Cardiac fibroblast (primary cell): Measurements from ENCODE around the gene ANO10.
A peak's percentile ranks its signal among the peaks of the same experiment; 100 is the strongest.

Experiments
- DNase-seq, 2 donors: peaks; one replicate each; pipeline versions ENCODE4 v3.0.0 to v3.0.0-alpha.2; 2010; ENCODE audit warnings: low read depth in 2 of 2
- H3K4me3 ChIP-seq, 2 donors: replicated peaks in 1 of 2; 1 replicate in 1 of 2; 2 replicates in 1 of 2; pipeline ENCODE4 v1.5.1; 2011; ENCODE audit warnings: low read depth in 2 of 2, low read length in 2 of 2, mild to moderate bottlenecking in 2 of 2, moderate library complexity in 1 of 2
- CTCF ChIP-seq: IDR thresholded peaks from one replicate; pipeline ENCODE4 v1.5.1; 2011; ENCODE audit warnings: low read depth, mild to moderate bottlenecking, low read length, inconsistent platforms

ANO10 gene

GRCh38 chr3:43638594-43639447 lies 17.0 kb upstream of the ANO10 start:
- no peak for TF ChIP-seq CTCF
- DNase-seq, result peak in 1 of 2 donors; percentile 25
- no peak overlapping the region for H3K4me3 ChIP-seq

GRCh38 chr3:43637702-43638101 lies 15.9 kb upstream of the ANO10 start:
- DNase-seq, result no peak
- H3K4me3 ChIP-seq, result no peak overlapping the region
- TF ChIP-seq CTCF, result no peak

DNA sequence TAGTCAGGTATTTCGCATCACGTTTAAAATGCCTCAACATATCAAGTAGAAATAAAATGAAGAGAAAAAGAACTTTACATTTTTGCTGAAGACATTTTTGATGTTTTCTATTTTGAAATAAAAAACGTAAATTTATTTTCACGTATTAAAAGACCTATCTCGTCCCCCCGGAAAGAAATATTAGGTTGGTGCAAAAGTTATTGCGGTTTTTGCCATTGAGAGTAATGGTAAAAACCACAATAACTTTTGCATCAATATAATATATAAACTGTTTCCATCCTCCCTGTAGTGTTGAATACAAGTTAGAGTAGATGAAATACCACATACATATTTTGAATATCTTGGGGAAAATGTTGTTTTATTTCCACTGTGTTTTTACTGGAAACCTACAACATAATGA lies 11.2 kb upstream of the ANO10 start:
- no peak overlapping the region for H3K4me3 ChIP-seq
- no peak for DNase-seq
- no peak for TF ChIP-seq CTCF

GRCh38 chr3:43632269-43632733 lies 10.5 kb upstream of the ANO10 start:
- TF ChIP-seq CTCF, result peak; percentile 31

GRCh38 chr3:43629741-43630140 lies 7.9 kb upstream of the ANO10 start:
- no peak for DNase-seq
- H3K4me3 ChIP-seq, result no peak overlapping the region
- no peak for TF ChIP-seq CTCF

More at GRCh38 chr3:43632269-43632733, 10.5 kb upstream of the ANO10 start:
- DNase-seq, result peak; percentile 28 to 93
- no peak overlapping the region for H3K4me3 ChIP-seq

DNA sequence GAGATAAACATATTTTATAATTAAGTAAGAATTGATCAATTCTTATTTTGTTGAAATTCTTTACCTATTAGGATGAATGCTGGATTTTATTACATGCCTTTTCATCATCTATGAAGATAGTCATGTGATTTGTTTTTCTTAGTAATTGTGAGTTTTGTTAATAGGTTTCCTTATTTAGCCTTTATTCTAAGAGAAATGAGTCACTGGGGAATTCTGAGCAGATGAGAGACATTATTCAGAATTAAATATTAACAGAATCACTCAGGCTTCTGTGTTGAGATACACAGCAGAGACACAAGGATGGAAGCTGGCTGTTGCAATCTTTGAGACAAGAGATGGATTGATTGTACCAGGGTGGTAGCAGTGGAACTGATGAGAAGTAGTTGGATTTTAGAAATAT lies 7.4 kb upstream of the ANO10 start:
- no peak for TF ChIP-seq CTCF
- no peak overlapping the region for H3K4me3 ChIP-seq
- DNase-seq, result peak in 1 of 2 donors; percentile 13
